HepG2 (cell line): ENCODE data around the gene FAF2.

Experiments
- E2F5 ChIP-seq: sonication (generic); formaldehyde crosslinking; conservative IDR thresholded peaks from 2 replicates; pipeline ENCODE4 v1.4.0; 2020; ENCODE audit warnings: missing genetic modification reagents
- EEA1 ChIP-seq: sonication (generic); formaldehyde crosslinking; IDR thresholded peaks from 2 replicates; pipeline ENCODE4 v1.5.1; 2020; ENCODE audit warnings: mild to moderate bottlenecking, missing genetic modification reagents, borderline replicate concordance
- GTF2F1 ChIP-seq: fragments of 150-350 bp; IDR thresholded peaks from 2 replicates; pipeline ENCODE4 v1.6.1; 2014; ENCODE audit warnings: low read length
- MEIS2 ChIP-seq: sonication (generic); formaldehyde crosslinking; IDR thresholded peaks from 2 replicates; pipeline ENCODE4 v1.9.0; 2021; ENCODE audit warnings: mild to moderate bottlenecking, missing genetic modification reagents
- MTF1 ChIP-seq: sonication (generic); formaldehyde crosslinking; IDR thresholded peaks from 2 replicates; pipeline ENCODE4 v1.5.0; 2020; ENCODE audit warnings: missing genetic modification reagents
- NR3C1 ChIP-seq: sonication (generic); formaldehyde crosslinking; IDR thresholded peaks from 2 replicates; pipeline ENCODE4 v1.4.0; 2020; ENCODE audit warnings: missing genetic modification reagents
- ZNF431 ChIP-seq: sonication (generic); formaldehyde crosslinking; IDR thresholded peaks from 2 replicates; pipeline ENCODE4 v1.9.0; 2022; ENCODE audit warnings: missing genetic modification reagents, low read depth, mild to moderate bottlenecking, borderline replicate concordance
- ZNF605 ChIP-seq: sonication (generic); formaldehyde crosslinking; IDR thresholded peaks from 2 replicates; pipeline ENCODE4 v1.8.0; 2022; ENCODE audit warnings: mild to moderate bottlenecking, missing genetic modification reagents
- ZNF800 ChIP-seq: sonication (generic); formaldehyde crosslinking; IDR thresholded peaks from 2 replicates; pipeline ENCODE4 v1.4.0; 2020; ENCODE audit warnings: missing genetic modification reagents
- TF ChIP-seq, protein P1 (sequence below): sonication (generic); formaldehyde crosslinking; IDR thresholded peaks from 2 replicates; pipeline ENCODE4 v1.4.0; 2020; ENCODE audit warnings: mild to moderate bottlenecking, missing genetic modification reagents
- TF ChIP-seq, protein P2 (sequence below): sonication (generic); formaldehyde crosslinking; IDR thresholded peaks from 2 replicates; pipeline ENCODE4 v1.5.0; 2020; ENCODE audit warnings: mild to moderate bottlenecking, missing genetic modification reagents, moderate library complexity

GRCh38 chr5:176413255-176413565 is 35.0 kb upstream of the FAF2 start:
- TF ChIP-seq GTF2F1 (no peak), MEIS2 (no peak), EEA1 (CRISPR knock-in tag) (no peak), MTF1 (CRISPR knock-in tag) (no peak), ZNF605 (no peak), NR3C1 (CRISPR knock-in tag) (no peak), ZNF800 (no peak), E2F5 (CRISPR knock-in tag) (no peak), ZNF431 (CRISPR knock-in tag) (no peak)
- TF ChIP-seq, protein P1, sequence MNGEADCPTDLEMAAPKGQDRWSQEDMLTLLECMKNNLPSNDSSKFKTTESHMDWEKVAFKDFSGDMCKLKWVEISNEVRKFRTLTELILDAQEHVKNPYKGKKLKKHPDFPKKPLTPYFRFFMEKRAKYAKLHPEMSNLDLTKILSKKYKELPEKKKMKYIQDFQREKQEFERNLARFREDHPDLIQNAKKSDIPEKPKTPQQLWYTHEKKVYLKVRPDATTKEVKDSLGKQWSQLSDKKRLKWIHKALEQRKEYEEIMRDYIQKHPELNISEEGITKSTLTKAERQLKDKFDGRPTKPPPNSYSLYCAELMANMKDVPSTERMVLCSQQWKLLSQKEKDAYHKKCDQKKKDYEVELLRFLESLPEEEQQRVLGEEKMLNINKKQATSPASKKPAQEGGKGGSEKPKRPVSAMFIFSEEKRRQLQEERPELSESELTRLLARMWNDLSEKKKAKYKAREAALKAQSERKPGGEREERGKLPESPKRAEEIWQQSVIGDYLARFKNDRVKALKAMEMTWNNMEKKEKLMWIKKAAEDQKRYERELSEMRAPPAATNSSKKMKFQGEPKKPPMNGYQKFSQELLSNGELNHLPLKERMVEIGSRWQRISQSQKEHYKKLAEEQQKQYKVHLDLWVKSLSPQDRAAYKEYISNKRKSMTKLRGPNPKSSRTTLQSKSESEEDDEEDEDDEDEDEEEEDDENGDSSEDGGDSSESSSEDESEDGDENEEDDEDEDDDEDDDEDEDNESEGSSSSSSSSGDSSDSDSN = no peak
- TF ChIP-seq, protein P2, sequence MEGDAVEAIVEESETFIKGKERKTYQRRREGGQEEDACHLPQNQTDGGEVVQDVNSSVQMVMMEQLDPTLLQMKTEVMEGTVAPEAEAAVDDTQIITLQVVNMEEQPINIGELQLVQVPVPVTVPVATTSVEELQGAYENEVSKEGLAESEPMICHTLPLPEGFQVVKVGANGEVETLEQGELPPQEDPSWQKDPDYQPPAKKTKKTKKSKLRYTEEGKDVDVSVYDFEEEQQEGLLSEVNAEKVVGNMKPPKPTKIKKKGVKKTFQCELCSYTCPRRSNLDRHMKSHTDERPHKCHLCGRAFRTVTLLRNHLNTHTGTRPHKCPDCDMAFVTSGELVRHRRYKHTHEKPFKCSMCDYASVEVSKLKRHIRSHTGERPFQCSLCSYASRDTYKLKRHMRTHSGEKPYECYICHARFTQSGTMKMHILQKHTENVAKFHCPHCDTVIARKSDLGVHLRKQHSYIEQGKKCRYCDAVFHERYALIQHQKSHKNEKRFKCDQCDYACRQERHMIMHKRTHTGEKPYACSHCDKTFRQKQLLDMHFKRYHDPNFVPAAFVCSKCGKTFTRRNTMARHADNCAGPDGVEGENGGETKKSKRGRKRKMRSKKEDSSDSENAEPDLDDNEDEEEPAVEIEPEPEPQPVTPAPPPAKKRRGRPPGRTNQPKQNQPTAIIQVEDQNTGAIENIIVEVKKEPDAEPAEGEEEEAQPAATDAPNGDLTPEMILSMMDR = no peak
